ENCODE results near the gene PSMB10. TPM values are rescaled to one million over a fixed set of nuclear protein-coding genes. Genes with fewer than 3 reads are reported as not detected.
"Not testable (repeated sequence)": the region's sequence is repeated elsewhere in the genome, so short reads cannot be mapped to it uniquely, and the experiment has no call there.

Gene PSMB10
- 28.7 TPM for total RNA-seq

GRCh38 chr16:67936124-67936879 lies at the start of gene PSMB10:
PSMB10 (minus strand) TSS chr16:67936850; CDS start chr16:67936749, 101 bp downstream.
- H3K9ac ChIP-seq (ENCODE audit: low read depth in 1 of 3, low read length in 3 of 3): peak within 1 kb of the TSS; percentile 94
- peak within 1 kb of the TSS; percentile 88 for H3K27ac ChIP-seq (ENCODE audit: low read depth, low read length)
- H3K36me3 ChIP-seq (ENCODE audit: control insufficient read depth in 3 of 3, insufficient read depth in 3 of 3, low read length in 3 of 3): peaks cover 15 to 20% (median 18%) of the 10 kb centered on the region in 3 donors
- no peaks in the 10 kb centered on the region for H3K27me3 ChIP-seq (ENCODE audit: control insufficient read depth in 3 of 3, insufficient read depth in 3 of 3, low read length in 3 of 3)
- peaks cover 28 to 40% (median 36%) of the 10 kb centered on the region in 3 donors for H3K4me1 ChIP-seq (ENCODE audit: control insufficient read depth in 3 of 3, insufficient read depth in 3 of 3, low read length in 3 of 3)
- no peaks in the 10 kb centered on the region for H3K9me3 ChIP-seq (ENCODE audit: control insufficient read depth in 3 of 3, low read length in 3 of 3)
- H3K4me3 ChIP-seq (ENCODE audit: low read length in 3 of 3): peak within 1 kb of the TSS; percentile 92 to 100 (median 99)

GRCh38 chr16:67982011-67982696 lies 45.5 kb upstream of the PSMB10 start:
- no peaks in the 10 kb centered on the region for H3K27me3 ChIP-seq (ENCODE audit: control insufficient read depth in 3 of 3, insufficient read depth in 3 of 3, low read length in 3 of 3)
- H3K4me3 ChIP-seq (ENCODE audit: low read length in 3 of 3): no peak overlapping the region
- no peak overlapping the region for H3K27ac ChIP-seq (ENCODE audit: low read depth, low read length)
- peaks cover 25 to 33% (median 30%) of the 10 kb centered on the region in 3 donors for H3K4me1 ChIP-seq (ENCODE audit: control insufficient read depth in 3 of 3, insufficient read depth in 3 of 3, low read length in 3 of 3)
- H3K36me3 ChIP-seq (ENCODE audit: control insufficient read depth in 3 of 3, insufficient read depth in 3 of 3, low read length in 3 of 3): no peaks in the 10 kb centered on the region
- no peak overlapping the region for H3K9ac ChIP-seq (ENCODE audit: low read depth in 1 of 3, low read length in 3 of 3)
- no peaks in the 10 kb centered on the region for H3K9me3 ChIP-seq (ENCODE audit: control insufficient read depth in 3 of 3, low read length in 3 of 3)

GRCh38 chr16:67979955-67980678 lies 43.5 kb upstream of the PSMB10 start, which contains the start of gene DPEP3:
DPEP3 (minus strand) TSS chr16:67980499; CDS start chr16:67980380, 119 bp downstream.
- no peaks in the 10 kb centered on the region for H3K27me3 ChIP-seq (ENCODE audit: control insufficient read depth in 3 of 3, insufficient read depth in 3 of 3, low read length in 3 of 3)
- H3K36me3 ChIP-seq (ENCODE audit: control insufficient read depth in 3 of 3, insufficient read depth in 3 of 3, low read length in 3 of 3): no peaks in the 10 kb centered on the region
- H3K4me3 ChIP-seq (ENCODE audit: low read length in 3 of 3): no peak within 1 kb of the TSS
- H3K27ac ChIP-seq (ENCODE audit: low read depth, low read length): no peak within 1 kb of the TSS
- H3K4me1 ChIP-seq (ENCODE audit: control insufficient read depth in 3 of 3, insufficient read depth in 3 of 3, low read length in 3 of 3): peaks cover 17 to 21% (median 18%) of the 10 kb centered on the region in 3 donors
- no peaks in the 10 kb centered on the region for H3K9me3 ChIP-seq (ENCODE audit: control insufficient read depth in 3 of 3, low read length in 3 of 3)
- no peak within 1 kb of the TSS for H3K9ac ChIP-seq (ENCODE audit: low read depth in 1 of 3, low read length in 3 of 3)

DNA sequence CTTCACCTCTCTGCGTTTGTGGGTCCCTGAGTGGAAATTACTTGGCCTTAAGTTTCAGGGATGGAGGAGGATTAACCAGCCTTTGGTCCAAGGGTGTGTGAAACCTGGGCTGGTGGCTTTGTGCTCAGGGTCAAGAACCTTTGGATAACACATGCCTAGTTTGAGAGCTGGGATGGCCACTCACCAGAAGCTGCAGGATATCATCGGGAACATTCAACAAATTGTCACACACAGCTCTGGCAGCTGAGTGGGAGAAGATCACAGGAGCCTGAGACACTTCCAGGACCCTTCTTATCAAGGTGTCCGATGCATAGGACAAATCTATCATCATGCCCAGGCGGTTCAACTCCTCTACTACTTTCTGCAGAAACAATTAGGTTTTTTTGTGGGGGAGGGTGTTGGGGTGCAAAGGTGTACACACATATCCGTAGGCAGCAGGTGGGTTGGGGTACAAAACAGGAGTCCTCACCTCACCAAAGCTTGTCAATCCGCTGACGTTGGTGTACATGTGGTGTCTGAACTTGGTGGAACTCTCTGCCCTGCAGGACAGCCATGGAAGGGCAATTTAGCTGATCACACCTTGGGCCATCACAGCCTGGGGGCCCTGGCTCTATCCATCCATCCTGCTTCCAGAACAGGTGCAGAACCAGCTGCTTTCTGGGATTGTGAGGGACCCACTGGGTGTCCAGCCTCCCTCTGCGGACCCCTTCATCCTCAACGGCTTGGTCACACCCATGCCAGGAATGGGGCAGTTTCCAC lies 41.0 kb upstream of the PSMB10 start:
- H3K4me3 ChIP-seq (ENCODE audit: low read length in 3 of 3): no peak overlapping the region
- H3K36me3 ChIP-seq (ENCODE audit: control insufficient read depth in 3 of 3, insufficient read depth in 3 of 3, low read length in 3 of 3): no peaks in the 10 kb centered on the region
- no peaks in the 10 kb centered on the region for H3K9me3 ChIP-seq (ENCODE audit: control insufficient read depth in 3 of 3, low read length in 3 of 3)
- H3K27ac ChIP-seq (ENCODE audit: low read depth, low read length): no peak overlapping the region
- no peaks in the 10 kb centered on the region for H3K27me3 ChIP-seq (ENCODE audit: control insufficient read depth in 3 of 3, insufficient read depth in 3 of 3, low read length in 3 of 3)
- H3K9ac ChIP-seq (ENCODE audit: low read depth in 1 of 3, low read length in 3 of 3): no peak overlapping the region
- peaks cover 0 to 3% (median 2%) of the 10 kb centered on the region in 3 donors for H3K4me1 ChIP-seq (ENCODE audit: control insufficient read depth in 3 of 3, insufficient read depth in 3 of 3, low read length in 3 of 3)

DNA sequence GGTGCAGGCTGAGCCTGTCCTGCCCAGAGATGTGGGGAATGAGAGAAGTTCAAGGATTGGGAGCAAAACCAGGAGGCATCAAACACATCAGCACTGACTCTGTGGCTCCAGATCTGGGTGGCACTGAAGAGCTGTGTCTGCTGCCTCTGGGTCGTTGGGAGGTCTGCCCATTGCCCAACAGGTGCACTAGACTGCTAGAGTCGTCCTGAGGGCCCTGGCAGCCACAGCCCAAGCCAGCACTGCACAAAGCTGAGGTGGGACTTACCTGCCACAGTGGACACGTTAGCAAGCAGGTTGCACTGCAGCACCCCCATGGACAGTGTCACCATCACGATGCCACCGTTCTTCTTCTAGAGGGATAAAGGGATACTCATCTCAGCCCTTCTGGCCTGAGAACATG lies 40.4 kb upstream of the PSMB10 start:
- no peak overlapping the region for H3K27ac ChIP-seq (ENCODE audit: low read depth, low read length)
- H3K9ac ChIP-seq (ENCODE audit: low read depth in 1 of 3, low read length in 3 of 3): no peak overlapping the region

GRCh38 chr16:67976205-67976604 lies 39.6 kb upstream of the PSMB10 start:
- H3K4me3 ChIP-seq (ENCODE audit: low read length in 3 of 3): no peak overlapping the region
- no peaks in the 10 kb centered on the region for H3K9me3 ChIP-seq (ENCODE audit: control insufficient read depth in 3 of 3, low read length in 3 of 3)
- H3K27ac ChIP-seq (ENCODE audit: low read depth, low read length): no peak overlapping the region
- H3K9ac ChIP-seq (ENCODE audit: low read depth in 1 of 3, low read length in 3 of 3): peak overlapping the region in 1 of 3 donors; percentile 33
- H3K27me3 ChIP-seq (ENCODE audit: control insufficient read depth in 3 of 3, insufficient read depth in 3 of 3, low read length in 3 of 3): no peaks in the 10 kb centered on the region
- H3K4me1 ChIP-seq (ENCODE audit: control insufficient read depth in 3 of 3, insufficient read depth in 3 of 3, low read length in 3 of 3): peaks cover 0 to 3% (median 2%) of the 10 kb centered on the region in 3 donors
- H3K36me3 ChIP-seq (ENCODE audit: control insufficient read depth in 3 of 3, insufficient read depth in 3 of 3, low read length in 3 of 3): no peaks in the 10 kb centered on the region

More for the DNA sequence above, 40.4 kb upstream of the PSMB10 start:
- H3K27me3 ChIP-seq (ENCODE audit: control insufficient read depth in 3 of 3, insufficient read depth in 3 of 3, low read length in 3 of 3): no peaks in the 10 kb centered on the region
- peaks cover 0 to 3% (median 2%) of the 10 kb centered on the region in 3 donors for H3K4me1 ChIP-seq (ENCODE audit: control insufficient read depth in 3 of 3, insufficient read depth in 3 of 3, low read length in 3 of 3)
- no peaks in the 10 kb centered on the region for H3K36me3 ChIP-seq (ENCODE audit: control insufficient read depth in 3 of 3, insufficient read depth in 3 of 3, low read length in 3 of 3)
- H3K4me3 ChIP-seq (ENCODE audit: low read length in 3 of 3): no peak overlapping the region
- no peaks in the 10 kb centered on the region for H3K9me3 ChIP-seq (ENCODE audit: control insufficient read depth in 3 of 3, low read length in 3 of 3)

DNA sequence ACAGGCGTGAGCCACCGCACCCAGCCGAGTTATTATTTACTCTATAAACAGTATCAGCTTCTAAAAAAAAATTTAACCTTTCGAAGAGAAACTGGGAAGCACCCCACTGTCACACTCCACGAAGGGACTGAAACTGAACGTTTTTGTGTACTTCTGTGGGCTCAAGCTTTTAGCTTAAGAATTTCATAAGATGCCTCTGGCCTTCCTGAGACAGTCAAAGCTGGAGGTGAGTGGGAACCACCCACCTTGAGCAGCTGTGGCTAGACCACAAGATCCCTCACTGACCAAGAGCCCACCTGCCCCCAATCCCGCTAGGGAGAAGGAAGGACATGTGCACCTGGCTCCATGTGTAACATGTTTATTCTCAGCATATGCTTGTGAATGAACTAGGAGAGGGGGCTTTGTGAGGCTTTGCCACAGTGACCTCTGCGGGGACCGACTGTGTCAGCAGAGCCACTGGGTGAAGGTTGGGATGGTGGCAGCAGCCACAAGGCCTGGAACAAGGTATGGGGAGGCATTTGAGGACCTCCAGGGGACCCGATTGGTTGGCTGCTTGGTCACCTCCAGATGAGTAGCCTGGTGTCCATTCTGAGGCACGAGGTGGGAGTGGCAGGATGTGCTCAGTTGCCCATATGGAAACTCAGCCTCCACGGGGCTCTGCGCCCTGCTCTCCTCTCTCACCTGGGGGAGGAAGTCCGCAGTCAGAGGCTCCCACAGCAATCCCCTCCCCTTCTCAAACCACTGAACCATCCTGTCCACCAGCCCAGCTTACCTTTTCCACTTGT lies 38.9 kb upstream of the PSMB10 start:
- Histone ChIP-seq H3K9me3 (ENCODE audit: control insufficient read depth in 3 of 3, low read length in 3 of 3) (no peaks in the 10 kb centered on the region), H3K4me3 (ENCODE audit: low read length in 3 of 3) (no peak overlapping the region), H3K27ac (ENCODE audit: low read depth, low read length) (no peak overlapping the region), H3K4me1 (ENCODE audit: control insufficient read depth in 3 of 3, insufficient read depth in 3 of 3, low read length in 3 of 3) (peaks cover 0 to 3% (median 2%) of the 10 kb centered on the region in 3 donors), H3K9ac (ENCODE audit: low read depth in 1 of 3, low read length in 3 of 3) (no peak overlapping the region), H3K36me3 (ENCODE audit: control insufficient read depth in 3 of 3, insufficient read depth in 3 of 3, low read length in 3 of 3) (no peaks in the 10 kb centered on the region), H3K27me3 (ENCODE audit: control insufficient read depth in 3 of 3, insufficient read depth in 3 of 3, low read length in 3 of 3) (no peaks in the 10 kb centered on the region)

- H3K27ac ChIP-seq (ENCODE audit: low read depth, low read length); H3K4me3 ChIP-seq (ENCODE audit: low read length in 3 of 3); H3K27me3 ChIP-seq (ENCODE audit: control insufficient read depth in 3 of 3, insufficient read depth in 3 of 3, low read length in 3 of 3); H3K36me3 ChIP-seq (ENCODE audit: control insufficient read depth in 3 of 3, insufficient read depth in 3 of 3, low read length in 3 of 3); H3K9ac ChIP-seq (ENCODE audit: low read depth in 1 of 3, low read length in 3 of 3); H3K9me3 ChIP-seq (ENCODE audit: control insufficient read depth in 3 of 3, low read length in 3 of 3): not testable (repeated sequence)
- H3K4me1 ChIP-seq (ENCODE audit: control insufficient read depth in 3 of 3, insufficient read depth in 3 of 3, low read length in 3 of 3): peaks cover 13 to 15% (median 13%) of the 10 kb centered on the region in 3 donors
Observed at GRCh38 chr16:67972285-67972684, 35.6 kb upstream of the PSMB10 start.

DNA sequence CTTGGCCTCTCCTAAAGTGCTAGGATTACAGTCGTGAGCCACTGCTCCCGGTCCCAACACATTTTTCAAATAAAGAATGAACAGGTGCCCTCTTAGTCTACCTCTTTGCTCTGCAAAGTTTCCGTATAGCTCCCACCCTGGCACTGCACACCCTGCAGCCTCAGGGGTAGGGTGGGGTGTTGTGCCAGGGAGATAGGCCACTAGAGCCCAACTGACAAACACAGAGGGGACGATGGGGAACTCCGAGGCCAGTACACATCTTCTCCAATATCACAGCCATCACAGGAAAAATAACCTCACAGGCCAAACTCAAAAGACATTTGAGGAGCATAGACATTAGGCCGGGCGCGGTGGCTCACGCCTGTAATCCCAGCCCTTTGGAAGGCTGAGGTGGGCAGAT lies 34.5 kb upstream of the PSMB10 start:
- no peaks in the 10 kb centered on the region for H3K27me3 ChIP-seq (ENCODE audit: control insufficient read depth in 3 of 3, insufficient read depth in 3 of 3, low read length in 3 of 3)
- H3K27ac ChIP-seq (ENCODE audit: low read depth, low read length): no peak overlapping the region
- H3K9ac ChIP-seq (ENCODE audit: low read depth in 1 of 3, low read length in 3 of 3): no peak overlapping the region
- H3K4me1 ChIP-seq (ENCODE audit: control insufficient read depth in 3 of 3, insufficient read depth in 3 of 3, low read length in 3 of 3): peaks cover 22 to 26% (median 22%) of the 10 kb centered on the region in 3 donors
- no peak overlapping the region for H3K4me3 ChIP-seq (ENCODE audit: low read length in 3 of 3)
- H3K9me3 ChIP-seq (ENCODE audit: control insufficient read depth in 3 of 3, low read length in 3 of 3): no peaks in the 10 kb centered on the region
- no peaks in the 10 kb centered on the region for H3K36me3 ChIP-seq (ENCODE audit: control insufficient read depth in 3 of 3, insufficient read depth in 3 of 3, low read length in 3 of 3)

Measured in skeletal muscle tissue (tissue), 4 donors.